Central memory CD8-positive, alpha-beta T cell (primary cell): Measurements from ENCODE around the gene CCDC14.
"Not testable (repeated sequence)": the region's sequence is repeated elsewhere in the genome, so short reads cannot be mapped to it uniquely, and the experiment has no call there.

Experiments
- ATAC-seq: fragments of 150-1000 bp; cut with Tn5 transposase; replicated peaks from 2 replicates; pipeline ENCODE4 v1.10.0; 2022; ENCODE audit warnings: mild to moderate bottlenecking, moderate FRiP score, moderate number of reproducible peaks; ENCODE audit not compliant: poor library complexity, severe bottlenecking; ENCODE audit errors: extremely low read depth
- DNase-seq, 2 donors: peaks; one replicate each; pipeline ENCODE4 v3.0.0; 2021; ENCODE audit warnings: low spot score in 2 of 2
- H3K27ac Mint-ChIP-seq: one replicate; pipeline ENCODE4 v1.8.0; 2022; ENCODE audit warnings: low read depth, mild to moderate bottlenecking, moderate library complexity, mixed read lengths
- H3K27me3 Mint-ChIP-seq: one replicate; pipeline ENCODE4 v1.8.0; 2022; ENCODE audit warnings: mixed read lengths
- H3K36me3 Mint-ChIP-seq: one replicate; pipeline ENCODE4 v1.8.0; 2022; ENCODE audit warnings: mild to moderate bottlenecking, moderate library complexity, mixed read lengths; ENCODE audit not compliant: insufficient read depth
- H3K4me1 Mint-ChIP-seq: one replicate; pipeline ENCODE4 v1.8.0; 2022; ENCODE audit warnings: mixed read lengths
- H3K4me3 Mint-ChIP-seq: one replicate; pipeline ENCODE4 v1.8.0; 2022; ENCODE audit warnings: mild to moderate bottlenecking, moderate library complexity, mixed read lengths
- H3K9me3 Mint-ChIP-seq: one replicate; pipeline ENCODE4 v1.8.0; 2022; ENCODE audit warnings: mixed read lengths

CCDC14 gene

DNA sequence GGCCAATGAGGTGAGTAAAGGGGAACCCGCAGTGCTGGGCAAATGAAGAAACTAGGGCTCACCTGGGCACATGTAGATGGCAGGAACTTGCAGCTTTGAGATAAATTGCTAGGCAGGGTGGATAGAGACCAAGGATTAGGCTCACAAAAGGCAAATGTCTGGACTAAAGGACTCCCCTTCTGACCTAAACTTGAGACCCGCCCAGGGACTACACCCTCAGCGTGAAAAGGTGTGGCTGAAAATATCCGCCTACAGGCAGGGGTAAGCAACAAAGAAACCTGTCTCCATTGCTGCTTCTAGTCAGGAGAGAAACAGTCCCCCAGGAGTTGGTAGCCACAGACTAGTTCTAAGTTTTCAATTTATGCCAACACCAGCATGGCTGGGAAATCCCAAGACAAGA, 20.3 kb upstream of the CCDC14 start:
- not testable (repeated sequence) for H3K27ac Mint-ChIP-seq, H3K4me1 Mint-ChIP-seq, H3K4me3 Mint-ChIP-seq, H3K36me3 Mint-ChIP-seq, ATAC-seq, DNase-seq, H3K9me3 Mint-ChIP-seq
- H3K27me3 Mint-ChIP-seq = peaks cover 61% of the 10 kb centered on the region

DNA sequence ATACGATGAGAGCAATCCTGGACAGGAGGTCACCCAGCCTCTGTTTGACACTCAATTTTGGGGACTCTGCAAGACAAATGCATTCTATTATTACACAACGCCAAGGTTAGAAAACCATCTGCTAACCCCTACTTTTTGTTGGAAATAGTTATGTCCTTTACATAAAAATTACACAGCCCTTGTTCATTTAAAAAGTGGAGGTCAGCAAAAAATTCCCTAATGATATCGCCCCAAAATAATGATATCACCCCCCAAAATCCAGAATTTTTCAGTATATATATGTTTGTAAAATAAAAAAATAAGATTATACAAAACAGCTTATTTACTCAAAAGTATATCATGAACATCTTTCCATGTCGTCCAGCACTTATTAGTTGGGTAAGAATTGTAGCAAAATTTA, 19.5 kb upstream of the CCDC14 start:
- no peak for ATAC-seq
- H3K4me3 Mint-ChIP-seq = no peak overlapping the region

DNA sequence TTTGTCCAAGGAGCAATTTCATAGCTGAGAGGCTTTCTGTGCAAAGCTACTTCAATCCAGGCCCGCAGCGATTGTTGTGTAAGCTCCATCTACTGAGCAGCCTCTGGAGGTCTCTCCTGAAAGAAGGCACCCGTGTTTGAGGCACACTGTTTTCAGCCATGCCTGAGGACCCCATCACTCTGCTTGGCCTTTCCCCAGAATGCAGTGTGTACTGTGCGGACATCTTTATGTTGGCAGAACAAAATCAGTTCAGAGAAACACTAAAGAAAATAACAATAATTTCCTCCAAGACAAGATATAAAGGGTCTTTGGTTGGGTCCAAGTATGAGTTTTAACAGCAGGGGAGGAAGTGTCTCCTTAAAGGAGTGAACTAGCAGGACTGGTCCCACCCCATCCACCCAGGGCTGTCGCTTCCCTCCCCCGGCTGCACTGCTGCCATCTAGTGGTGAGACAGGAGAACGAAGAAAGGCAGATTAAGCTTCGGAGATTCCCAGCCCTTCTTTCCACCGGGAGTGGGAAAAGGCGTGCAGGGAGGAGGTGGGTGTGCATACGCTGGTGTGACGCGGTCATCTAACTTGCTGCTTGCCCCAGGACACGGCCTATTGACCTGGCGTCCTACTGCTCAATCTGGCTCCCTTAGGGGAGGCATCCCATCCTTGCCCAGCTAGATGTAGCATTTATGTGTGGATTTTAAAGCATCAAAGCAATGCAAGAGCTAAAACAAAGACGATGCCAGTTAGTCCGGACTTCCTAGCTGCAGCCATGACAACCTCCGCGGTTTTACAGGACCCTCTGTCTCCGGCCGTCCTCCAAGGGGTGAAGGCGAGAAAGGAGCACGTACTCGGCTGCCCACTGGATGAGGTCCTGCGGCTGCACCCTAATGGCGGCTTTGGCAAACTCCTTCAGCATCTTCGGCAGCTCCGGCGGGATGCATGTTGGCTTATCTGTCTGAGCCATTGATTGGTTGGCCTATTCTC, 18.8 kb upstream of the CCDC14 start:
- not testable (repeated sequence) for H3K4me3 Mint-ChIP-seq, H3K9me3 Mint-ChIP-seq, H3K36me3 Mint-ChIP-seq, DNase-seq, H3K27ac Mint-ChIP-seq, H3K4me1 Mint-ChIP-seq
- H3K27me3 Mint-ChIP-seq = peaks cover 57% of the 10 kb centered on the region
- peak; percentile 79 for ATAC-seq

More for the DNA sequence above, 19.5 kb upstream of the CCDC14 start:
- no peaks in the 10 kb centered on the region for H3K9me3 Mint-ChIP-seq
- no peaks in the 10 kb centered on the region for H3K36me3 Mint-ChIP-seq
- H3K27ac Mint-ChIP-seq = no peak overlapping the region
- peaks cover 61% of the 10 kb centered on the region for H3K27me3 Mint-ChIP-seq
- no peaks in the 10 kb centered on the region for H3K4me1 Mint-ChIP-seq
- DNase-seq = no peak

DNA sequence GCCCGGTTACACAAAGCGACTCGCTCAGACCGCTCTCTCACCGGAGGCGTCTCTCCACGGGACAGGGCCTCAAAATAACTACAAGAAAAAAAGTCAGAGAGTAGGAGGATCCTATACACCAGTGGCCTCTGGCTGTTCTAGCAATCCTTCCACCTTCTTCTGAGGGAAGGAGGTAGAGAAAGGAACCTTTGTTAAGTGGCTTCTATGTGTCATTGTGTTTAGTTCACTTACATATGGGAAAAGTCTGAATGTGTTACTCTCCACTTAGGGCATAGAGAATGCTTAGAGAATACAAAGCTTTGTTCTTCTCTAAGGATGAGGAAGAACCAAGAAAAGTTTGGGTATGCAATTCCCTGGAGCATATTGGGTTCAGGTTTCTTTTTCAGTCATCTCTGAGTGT, 15.9 kb upstream of the CCDC14 start:
- not testable (repeated sequence) for H3K4me1 Mint-ChIP-seq

DNA sequence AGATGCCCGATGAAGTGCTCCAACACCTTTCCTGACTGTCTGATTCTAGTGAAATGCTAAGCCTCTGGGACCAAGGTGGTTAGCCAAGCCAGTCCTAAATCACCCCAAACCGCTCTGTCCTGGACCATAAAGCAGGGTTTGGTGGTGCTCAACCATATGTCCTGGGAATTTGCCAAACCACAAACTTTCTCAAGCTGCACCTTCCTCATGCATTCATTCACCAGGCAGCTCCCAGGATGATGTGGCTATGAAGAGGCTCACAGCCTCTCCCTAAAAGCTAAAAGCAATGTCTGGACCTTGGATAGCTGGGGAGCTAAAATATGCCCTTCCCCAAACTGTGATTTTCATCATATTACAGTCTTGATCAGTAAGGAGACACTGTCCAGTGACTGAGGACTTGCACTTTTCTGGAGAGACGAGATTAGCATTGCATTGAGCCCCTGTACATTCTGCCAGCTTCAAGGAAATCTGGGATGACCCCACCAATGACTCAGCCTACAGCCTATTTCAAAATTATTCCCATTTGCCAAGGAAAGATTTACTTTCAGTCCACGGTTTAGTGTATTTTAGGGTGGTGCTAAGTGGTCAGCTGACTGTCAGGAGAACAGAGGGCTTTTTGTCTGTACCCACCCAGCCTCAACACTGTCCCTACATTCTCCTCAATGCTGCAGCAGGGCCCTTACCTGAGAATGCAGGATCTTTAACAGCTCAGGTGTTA, 15.3 kb upstream of the CCDC14 start:
- H3K9me3 Mint-ChIP-seq, H3K36me3 Mint-ChIP-seq, DNase-seq, H3K4me3 Mint-ChIP-seq, H3K27ac Mint-ChIP-seq, H3K4me1 Mint-ChIP-seq, ATAC-seq: not testable (repeated sequence)
- peaks cover 48% of the 10 kb centered on the region for H3K27me3 Mint-ChIP-seq

More for the DNA sequence above, 15.9 kb upstream of the CCDC14 start:
- H3K9me3 Mint-ChIP-seq, DNase-seq, ATAC-seq, H3K36me3 Mint-ChIP-seq, H3K4me3 Mint-ChIP-seq, H3K27ac Mint-ChIP-seq: not testable (repeated sequence)
- H3K27me3 Mint-ChIP-seq = peaks cover 48% of the 10 kb centered on the region

DNA sequence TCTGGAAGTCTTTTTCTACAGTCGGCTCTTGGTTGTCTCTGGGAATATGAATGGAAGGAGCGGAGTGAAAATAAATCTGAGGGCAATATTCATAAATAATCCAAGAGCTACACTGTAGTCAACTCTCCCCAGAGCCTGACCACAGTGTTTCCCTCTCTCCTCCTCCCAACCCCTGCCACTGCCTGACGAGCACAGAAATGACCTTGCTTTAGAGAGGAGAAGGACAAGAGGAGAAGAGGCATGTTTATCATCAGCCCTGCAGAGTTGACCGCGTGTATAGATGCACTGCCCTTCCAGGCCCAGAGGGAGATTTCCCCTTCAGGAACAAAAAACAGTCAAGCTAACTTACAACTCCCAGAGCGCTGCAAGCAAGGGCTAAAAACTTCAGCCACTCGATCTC, 14.0 kb upstream of the CCDC14 start:
- not testable (repeated sequence) for H3K4me3 Mint-ChIP-seq, H3K9me3 Mint-ChIP-seq, ATAC-seq, DNase-seq, H3K4me1 Mint-ChIP-seq, H3K36me3 Mint-ChIP-seq, H3K27ac Mint-ChIP-seq
- H3K27me3 Mint-ChIP-seq = peaks cover 49% of the 10 kb centered on the region

DNA sequence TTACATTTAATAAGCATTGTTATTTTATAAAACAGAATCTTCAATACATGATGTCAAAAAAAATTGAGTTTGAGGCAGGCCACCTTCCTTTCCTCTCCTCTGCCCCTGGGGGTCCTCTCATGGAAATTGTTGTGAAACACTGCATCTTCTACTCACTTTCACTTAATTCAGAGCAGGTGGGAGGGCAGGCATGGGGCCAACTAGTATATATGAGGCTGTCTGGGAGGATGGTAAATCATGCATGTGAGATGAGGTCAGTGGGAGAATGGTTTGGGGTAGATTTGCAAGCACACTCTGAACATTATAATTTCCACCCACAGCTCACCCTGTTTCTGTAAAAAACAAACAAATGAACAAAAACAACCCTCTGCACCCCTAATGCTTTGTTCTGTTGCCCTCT, 10.4 kb upstream of the CCDC14 start:
- Mint-ChIP-seq H3K4me3 (no peak overlapping the region), H3K36me3 (no peaks in the 10 kb centered on the region), H3K4me1 (no peaks in the 10 kb centered on the region), H3K9me3 (no peaks in the 10 kb centered on the region), H3K27me3 (peaks cover 58% of the 10 kb centered on the region), H3K27ac (no peak overlapping the region)
- ATAC-seq (no peak), DNase-seq (no peak)

DNA sequence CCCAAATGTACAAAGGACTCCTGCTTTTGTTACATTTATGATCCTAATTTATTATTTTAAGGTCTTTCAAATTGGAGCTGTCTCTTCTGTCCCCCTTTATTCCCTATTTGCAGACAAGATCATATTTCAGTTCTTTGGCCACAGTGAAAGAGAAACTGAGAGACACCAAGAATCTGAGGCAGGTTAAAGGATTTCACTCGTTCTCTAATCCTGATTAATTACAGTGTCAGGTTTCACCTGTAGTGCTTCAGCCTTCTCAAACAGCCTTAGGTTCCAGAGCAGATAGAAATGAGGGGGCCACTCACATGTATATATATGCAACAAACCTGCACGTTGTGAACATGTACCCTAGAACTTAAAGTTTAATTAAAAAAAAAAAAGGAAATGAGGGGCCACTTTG, 6.2 kb upstream of the CCDC14 start:
- not testable (repeated sequence) for H3K36me3 Mint-ChIP-seq, H3K4me1 Mint-ChIP-seq, H3K4me3 Mint-ChIP-seq, ATAC-seq, DNase-seq, H3K27ac Mint-ChIP-seq, H3K9me3 Mint-ChIP-seq
- H3K27me3 Mint-ChIP-seq = peaks cover 41% of the 10 kb centered on the region

DNA sequence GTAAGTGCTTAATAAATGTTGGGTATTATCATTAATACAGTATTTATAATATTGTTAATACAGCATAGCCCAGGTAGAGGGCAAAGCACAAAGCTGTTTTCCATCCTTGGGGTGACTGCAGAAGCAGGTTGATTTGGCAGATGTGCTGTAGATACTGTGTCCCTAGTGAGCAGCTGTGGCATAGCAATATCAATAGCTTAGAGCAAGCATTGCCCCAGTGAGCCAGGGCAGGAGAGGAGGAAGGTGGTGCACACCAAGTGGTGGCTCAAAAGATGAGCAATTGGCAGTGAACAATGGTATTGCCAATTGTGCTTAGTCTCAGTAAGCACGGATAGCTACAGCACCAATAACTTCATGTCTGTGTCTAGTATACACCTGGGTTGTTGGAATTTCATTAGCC, 5.8 kb upstream of the CCDC14 start:
- H3K4me3 Mint-ChIP-seq, H3K27ac Mint-ChIP-seq, DNase-seq, H3K36me3 Mint-ChIP-seq, H3K4me1 Mint-ChIP-seq, H3K9me3 Mint-ChIP-seq: not testable (repeated sequence)
- ATAC-seq = peak; percentile 89
- peaks cover 36% of the 10 kb centered on the region for H3K27me3 Mint-ChIP-seq

DNA sequence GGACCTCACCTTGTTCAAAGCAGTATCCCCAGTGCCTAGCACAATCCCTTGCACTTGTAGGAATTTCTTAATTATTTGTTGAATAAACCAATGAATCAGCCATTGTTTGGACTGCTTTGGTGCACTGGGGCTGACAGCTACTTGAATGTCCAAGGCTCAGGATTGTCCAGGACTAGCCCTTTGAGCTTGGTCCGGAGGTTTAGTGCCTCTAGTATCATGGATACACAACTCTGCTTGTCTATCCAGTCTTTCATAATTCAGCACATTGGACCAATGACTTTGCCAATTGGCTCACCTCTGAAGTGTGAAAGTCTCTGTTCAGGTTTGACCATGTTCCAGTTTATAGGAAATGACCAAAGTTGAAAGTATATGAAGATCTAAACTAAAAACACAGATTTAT, 3.8 kb upstream of the CCDC14 start:
- not testable (repeated sequence) for ATAC-seq, DNase-seq, H3K9me3 Mint-ChIP-seq, H3K27ac Mint-ChIP-seq, H3K4me3 Mint-ChIP-seq, H3K36me3 Mint-ChIP-seq, H3K4me1 Mint-ChIP-seq
- H3K27me3 Mint-ChIP-seq = peaks cover 19% of the 10 kb centered on the region

DNA sequence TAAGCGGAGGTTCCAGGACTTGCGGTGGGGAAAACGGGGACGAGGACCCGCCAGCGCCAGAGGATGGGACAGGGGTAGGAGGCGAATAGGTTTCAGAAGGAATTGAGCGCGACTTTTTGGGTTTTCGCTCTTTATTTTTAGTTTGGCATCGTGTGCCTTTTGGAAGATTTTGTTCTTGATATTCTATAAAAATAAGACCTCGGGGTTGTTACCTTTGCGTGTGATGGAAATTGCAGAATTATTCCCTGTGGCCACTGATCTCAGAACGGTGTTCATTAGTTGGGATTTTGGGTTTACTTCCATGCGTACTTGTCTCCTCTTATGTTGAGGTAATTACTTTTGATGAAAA, 453 bp upstream of the CCDC14 start:
- peaks cover 6% of the 10 kb centered on the region for H3K36me3 Mint-ChIP-seq
- DNase-seq = no peak
- no peaks in the 10 kb centered on the region for H3K9me3 Mint-ChIP-seq
- ATAC-seq = no peak
- peaks cover 20% of the 10 kb centered on the region for H3K4me1 Mint-ChIP-seq
- H3K27me3 Mint-ChIP-seq = no peaks in the 10 kb centered on the region
- H3K27ac Mint-ChIP-seq = peak overlapping the region; percentile 96
- peak overlapping the region; percentile 92 for H3K4me3 Mint-ChIP-seq

DNA sequence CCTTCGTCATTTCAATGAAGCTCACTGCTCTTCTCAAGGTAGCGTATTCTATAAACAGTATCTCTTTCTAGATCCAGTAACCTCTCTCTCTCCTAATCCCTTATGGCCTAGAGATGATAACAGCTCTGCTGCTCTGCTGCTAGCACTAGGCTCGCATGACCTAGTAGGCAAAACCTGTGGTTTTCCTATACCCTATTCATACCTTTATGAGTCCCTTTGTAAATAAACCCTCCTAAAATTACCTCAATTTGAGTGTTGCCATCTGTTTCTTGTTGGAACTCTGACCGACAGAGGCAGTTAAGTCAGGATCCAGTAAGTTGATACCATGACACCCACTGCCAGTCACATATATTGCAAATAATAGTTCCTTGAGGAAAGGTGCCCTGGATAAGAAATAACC, 7.3 kb downstream of the CCDC14 start:
- H3K36me3 Mint-ChIP-seq = peaks cover 4% of the 10 kb centered on the region
- no peaks in the 10 kb centered on the region for H3K27me3 Mint-ChIP-seq
- H3K9me3 Mint-ChIP-seq = no peaks in the 10 kb centered on the region
- DNase-seq (no peak), ATAC-seq (no peak)
- no peak overlapping the region for H3K27ac Mint-ChIP-seq
- H3K4me1 Mint-ChIP-seq = peaks cover 10% of the 10 kb centered on the region
- no peak overlapping the region for H3K4me3 Mint-ChIP-seq
